GM23338 (cell line): ENCODE data around the gene GNA12. TPM values are rescaled to one million over a fixed set of nuclear protein-coding genes. Genes with fewer than 3 reads are reported as not detected.
"Not testable (repeated sequence)": the region's sequence is repeated elsewhere in the genome, so short reads cannot be mapped to it uniquely, and the experiment has no call there.

ENCODE experiments used
- ATAC-seq: fragments of 200-7000 bp; cut with Tn5 transposase; 3 replicates; pipeline ENCODE4 v1.9.1; 2020
- DNase-seq: peaks from one replicate; pipeline ENCODE4 v3.0.0-alpha.2; 2015; ENCODE audit warnings: low spot score
- H2AFZ ChIP-seq: fragments of 200-600 bp; sonication (generic); 2 replicates; pipeline ENCODE4 v1.8.0; 2016; ENCODE audit warnings: antibody characterized with exemption, mild to moderate bottlenecking, moderate library complexity
- H3F3A ChIP-seq: fragments of 200-600 bp; sonication (generic); replicated peaks from 2 replicates; pipeline ENCODE4 v1.8.0; 2017; ENCODE audit warnings: antibody characterized with exemption, mixed run types, low read depth
- H3K27ac ChIP-seq: fragments of 200-600 bp; sonication (generic); 2 replicates; pipeline ENCODE4 v1.6.1; 2016; ENCODE audit warnings: low read depth
- H3K27me3 ChIP-seq: fragments of 200-600 bp; sonication (generic); 2 replicates; pipeline ENCODE4 v1.8.0; 2016; ENCODE audit warnings: mild to moderate bottlenecking, mixed run types, moderate library complexity; ENCODE audit not compliant: insufficient read depth
- H3K36me3 ChIP-seq: fragments of 200-600 bp; sonication (generic); 2 replicates; pipeline ENCODE4 v1.8.0; 2016; ENCODE audit warnings: mild to moderate bottlenecking; ENCODE audit not compliant: insufficient read depth
- H3K4me1 ChIP-seq: fragments of 200-600 bp; sonication (generic); 2 replicates; pipeline ENCODE4 v1.8.0; 2016; ENCODE audit warnings: mild to moderate bottlenecking, moderate library complexity; ENCODE audit not compliant: insufficient read depth
- H3K4me2 ChIP-seq: fragments of 200-600 bp; sonication (generic); 2 replicates; pipeline ENCODE4 v1.7.1; 2017; ENCODE audit warnings: mixed run types
- H3K4me3 ChIP-seq: fragments of 200-600 bp; sonication (generic); 2 replicates; pipeline ENCODE4 v1.6.1; 2016; ENCODE audit warnings: mixed run types
- H3K79me2 ChIP-seq: fragments of 200-600 bp; sonication (generic); replicated peaks from 2 replicates; pipeline ENCODE4 v1.8.0; 2017; ENCODE audit warnings: mild to moderate bottlenecking; ENCODE audit not compliant: insufficient read depth
- H3K9me2 ChIP-seq: fragments of 200-600 bp; sonication (generic); 2 replicates; pipeline ENCODE4 v1.8.0; 2017; ENCODE audit not compliant: insufficient read depth
- H4K20me1 ChIP-seq: fragments of 200-600 bp; sonication (generic); replicated peaks from 2 replicates; pipeline ENCODE4 v1.8.0; 2017; ENCODE audit warnings: mild to moderate bottlenecking; ENCODE audit not compliant: insufficient read depth
- H3K27ac Mint-ChIP-seq: 2 replicates; pipeline ENCODE4 v1.8.0; 2020; ENCODE audit warnings: inconsistent platforms, mild to moderate bottlenecking, moderate library complexity, mixed read lengths
- H3K27me3 Mint-ChIP-seq: 3 replicates; pipeline ENCODE4 v1.8.0; 2022; ENCODE audit warnings: low read depth, mild to moderate bottlenecking, moderate library complexity, mixed read lengths, inconsistent platforms; ENCODE audit not compliant: insufficient read depth, poor library complexity
- H3K36me3 Mint-ChIP-seq: 3 replicates; pipeline ENCODE4 v1.8.0; 2021; ENCODE audit warnings: low read depth, mild to moderate bottlenecking, inconsistent platforms, moderate library complexity, mixed read lengths
- H3K4me1 Mint-ChIP-seq: 3 replicates; pipeline ENCODE4 v1.8.0; 2020; ENCODE audit warnings: mild to moderate bottlenecking, inconsistent platforms, mixed read lengths
- H3K4me3 Mint-ChIP-seq: 3 replicates; pipeline ENCODE4 v1.8.0; 2021; ENCODE audit warnings: moderate library complexity, mild to moderate bottlenecking, inconsistent platforms, mixed read lengths
- H3K9me3 Mint-ChIP-seq: 3 replicates; pipeline ENCODE4 v1.8.0; 2020; ENCODE audit warnings: moderate library complexity, mild to moderate bottlenecking, inconsistent platforms, mixed read lengths
- CREB1 ChIP-seq: fragments of 250-450 bp; sonication (Bioruptor Pico); IDR thresholded peaks from 2 replicates; pipeline ENCODE4 v1.5.0; 2020; ENCODE audit warnings: low read depth, mild to moderate bottlenecking, moderate library complexity
- CTCF ChIP-seq, 2 experiments: fragments of 200-600 bp in 1 of 2; sonication (generic) in 1 of 2; conservative IDR thresholded peaks; 2 replicates each; pipeline versions ENCODE4 v1.5.1 to v1.6.1; 2016 to 2017; ENCODE audit warnings: antibody characterized with exemption in 2 of 2, low read depth in 2 of 2, mild to moderate bottlenecking in 2 of 2, moderate library complexity in 1 of 2
- EZH2phosphoT487 ChIP-seq: fragments of 200-600 bp; sonication (generic); IDR thresholded peaks from one replicate; pipeline ENCODE4 v1.8.1; 2018; ENCODE audit warnings: antibody characterized with exemption; ENCODE audit not compliant: unreplicated experiment
- REST ChIP-seq: IDR thresholded peaks from one replicate; pipeline ENCODE4 v1.6.1; 2018; ENCODE audit warnings: antibody characterized with exemption; ENCODE audit not compliant: unreplicated experiment
- polyA plus RNA-seq: library from polyadenylated mRNA; unstranded; fragments of >200 nt; fragmentation: Nextera tagmentation; extraction: Ambion mirVana; gene quantifications from 2 replicates; pipeline ENCODE4 v1.2.1, GENCODE V29; 2016
- total RNA-seq: library from RNA; depleted of rRNA; stranded (reverse); fragments of >200 nt; shearing (Covaris generic); gene quantifications from 2 replicates; pipeline ENCODE4 v1.2.3, GENCODE V29; 2014

GNA12 gene
- total and polyA plus RNA-seq, 2 experiments from 2014 or later, result 24.0 to 87.7 TPM

- Mint-ChIP-seq H3K9me3 (0 out of 3 replicates have a peak, but pooled peaks cover 2% of the 10 kb centered on the region), H3K27ac (no peak overlapping the region), H3K36me3 (no peaks in the 10 kb centered on the region; the same call in 2 of the 3 replicates), H3K27me3 (peaks cover 14% of the 10 kb centered on the region), H3K4me3 (no peak overlapping the region), H3K4me1 (no peaks in the 10 kb centered on the region; the same call in 2 of the 3 replicates)
- Histone ChIP-seq H3K4me2 (no peak overlapping the region), H3K4me3 (no peak overlapping the region), H3K79me2 (no peaks in the 10 kb centered on the region), H3K27ac (no peak overlapping the region), H3K27me3 (no peaks in the 10 kb centered on the region), H3K36me3 (no peaks in the 10 kb centered on the region), H3K4me1 (no peaks in the 10 kb centered on the region), H3F3A (no peaks in the 10 kb centered on the region), H4K20me1 (no peaks in the 10 kb centered on the region), H3K9me2 (no peaks in the 10 kb centered on the region), H2AFZ (peak overlapping the region; percentile 78)
- ATAC-seq (peak; percentile 91), DNase-seq (peak; percentile 93)
- TF ChIP-seq CTCF (conservative IDR thresholded peaks at IDR 0.05; ENCODE audit: low read depth in 2 of 2), result peak; percentile 65 to 95
- TF ChIP-seq EZH2phosphoT487, result no peak
These were observed 163.2 kb downstream of the GNA12 start for GRCh38 chr7:2680792-2681490.

GRCh38 chr7:2680256-2680655 lies 163.9 kb downstream of the GNA12 start:
- TF ChIP-seq REST (no peak), CREB1 (CRISPR knock-in tag) (no peak)
- H3K4me3 Mint-ChIP-seq, result no peak overlapping the region
- no peaks in the 10 kb centered on the region for H3K36me3 ChIP-seq
- no peak overlapping the region for H3K27ac ChIP-seq
- ATAC-seq (peak; percentile 10), DNase-seq (no peak)
- no peak overlapping the region for H3K4me3 ChIP-seq
- H3K36me3 Mint-ChIP-seq, result no peaks in the 10 kb centered on the region; the same call in 2 of the 3 replicates
- peaks cover 14% of the 10 kb centered on the region for H3K27me3 Mint-ChIP-seq
- H4K20me1 ChIP-seq, result no peaks in the 10 kb centered on the region
- H2AFZ ChIP-seq, result no peak overlapping the region; the same call in 1 of the 2 replicates
- H3F3A ChIP-seq, result no peaks in the 10 kb centered on the region
- no peaks in the 10 kb centered on the region for H3K79me2 ChIP-seq
- H3K9me2 ChIP-seq, result no peaks in the 10 kb centered on the region
- no peaks in the 10 kb centered on the region; the same call in 2 of the 3 replicates for H3K4me1 Mint-ChIP-seq
- H3K4me1 ChIP-seq, result no peaks in the 10 kb centered on the region
- H3K27ac Mint-ChIP-seq, result no peak overlapping the region
- no peak overlapping the region for H3K4me2 ChIP-seq
- H3K27me3 ChIP-seq, result no peaks in the 10 kb centered on the region
- H3K9me3 Mint-ChIP-seq, result 0 out of 3 replicates have a peak, but pooled peaks cover 2% of the 10 kb centered on the region

GRCh38 chr7:2679135-2680127 lies 164.7 kb downstream of the GNA12 start:
- not testable (repeated sequence) for H3K79me2 ChIP-seq, H3K4me3 ChIP-seq, H3K27ac Mint-ChIP-seq, H3K27ac ChIP-seq, ATAC-seq, H3K4me1 ChIP-seq, H3K4me1 Mint-ChIP-seq, DNase-seq, H3K36me3 Mint-ChIP-seq, H3K4me2 ChIP-seq, H3K9me3 Mint-ChIP-seq, H3K9me2 ChIP-seq, H3F3A ChIP-seq, H3K36me3 ChIP-seq, H3K27me3 ChIP-seq, H3K4me3 Mint-ChIP-seq, H4K20me1 ChIP-seq
- 0 out of 2 replicates have a peak overlapping the region, but pooled peaks have one; percentile 72 for H2AFZ ChIP-seq
- peaks cover 14% of the 10 kb centered on the region for H3K27me3 Mint-ChIP-seq

- not testable (repeated sequence) for DNase-seq, ATAC-seq, H3K4me3 Mint-ChIP-seq, H3K4me1 Mint-ChIP-seq, H3F3A ChIP-seq, H3K4me1 ChIP-seq, H3K36me3 Mint-ChIP-seq, H3K4me2 ChIP-seq, H3K79me2 ChIP-seq, H2AFZ ChIP-seq, H3K27ac ChIP-seq, H3K9me2 ChIP-seq, H3K36me3 ChIP-seq, H3K9me3 Mint-ChIP-seq, H3K4me3 ChIP-seq, H3K27ac Mint-ChIP-seq, H4K20me1 ChIP-seq, H3K27me3 ChIP-seq
- peaks cover 14% of the 10 kb centered on the region for H3K27me3 Mint-ChIP-seq
These were observed 165.7 kb downstream of the GNA12 start for GRCh38 chr7:2678454-2678853.
